Panc1 (cell line): ENCODE measurements around the gene SRSF2.

Source experiments
- CTCF ChIP-seq: fragments of 450-650 bp; IDR thresholded peaks from 2 replicates; pipeline ENCODE4 v1.5.1; 2017; ENCODE audit warnings: mild to moderate bottlenecking
- POLR2AphosphoS5 ChIP-seq: IDR thresholded peaks from 2 replicates; pipeline ENCODE4 v1.6.1; 2012; ENCODE audit warnings: mild to moderate bottlenecking, low read depth, low read length, moderate library complexity
- SIN3A ChIP-seq: IDR thresholded peaks from 2 replicates; pipeline ENCODE4 v1.6.1; 2012; ENCODE audit warnings: low read depth, mild to moderate bottlenecking, low read length, moderate library complexity, borderline replicate concordance; ENCODE audit not compliant: insufficient read depth

GRCh38 chr17:76687298-76688164, 49.6 kb downstream of the SRSF2 start:
- TF ChIP-seq CTCF (no peak), POLR2AphosphoS5 (no peak), SIN3A (no peak)
